ENCODE measurements around the gene MEF2A.

- TF ChIP-seq ZNF274 (IDR thresholded peaks at IDR 0.05; ENCODE audit: low read depth, low read length) (no peak), EZH2phosphoT487 (IDR thresholded peaks at IDR 0.05; ENCODE audit: borderline replicate concordance) (no peak), CTCF (IDR thresholded peaks at IDR 0.05 in 2 of 3, conservative IDR thresholded peaks at IDR 0.05 in 1 of 3; ENCODE audit: borderline replicate concordance in 1 of 3, insufficient read depth in 1 of 3, low read depth in 2 of 3, low read length in 2 of 3) (no peak), POLR2A (IDR thresholded peaks at IDR 0.05; ENCODE audit: borderline replicate concordance, extremely low read depth, insufficient read depth, insufficient read length) (no peak), SP1 (IDR thresholded peaks at IDR 0.05; ENCODE audit: low read depth) (no peak), ATF3 (IDR thresholded peaks at IDR 0.05) (no peak), EZH2 (IDR thresholded peaks at IDR 0.05) (no peak), SIN3A (IDR thresholded peaks at IDR 0.05; ENCODE audit: low read depth) (no peak), CEBPB (IDR thresholded peaks at IDR 0.05; ENCODE audit: low read depth) (no peak), RAD21 (IDR thresholded peaks at IDR 0.05; ENCODE audit: low read depth) (no peak), TCF7L2 (IDR thresholded peaks at IDR 0.05; ENCODE audit: borderline replicate concordance, extremely low read depth, insufficient read depth, insufficient read length) (no peak), ZFX (IDR thresholded peaks at IDR 0.05) (no peak), POLR2AphosphoS5 (IDR thresholded peaks at IDR 0.05; ENCODE audit: low read depth, low read length) (no peak)
- TF ChIP-seq, protein P1, sequence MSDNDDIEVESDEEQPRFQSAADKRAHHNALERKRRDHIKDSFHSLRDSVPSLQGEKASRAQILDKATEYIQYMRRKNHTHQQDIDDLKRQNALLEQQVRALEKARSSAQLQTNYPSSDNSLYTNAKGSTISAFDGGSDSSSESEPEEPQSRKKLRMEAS (IDR thresholded peaks at IDR 0.05) = no peak
Measured at GRCh38 chr15:99731336-99732123, 165.7 kb downstream of the MEF2A start.
